Measurements from ENCODE around the gene MST1. TPM values are rescaled to one million over a fixed set of nuclear protein-coding genes. Genes with fewer than 3 reads are reported as not detected.

MST1 gene
- total and polyA plus RNA-seq, 2 of the 8 experiments (the other 6 are each of a cell fraction or from before 2014, with no cell fraction given) = 6.2 to 9.5 TPM

DNA sequence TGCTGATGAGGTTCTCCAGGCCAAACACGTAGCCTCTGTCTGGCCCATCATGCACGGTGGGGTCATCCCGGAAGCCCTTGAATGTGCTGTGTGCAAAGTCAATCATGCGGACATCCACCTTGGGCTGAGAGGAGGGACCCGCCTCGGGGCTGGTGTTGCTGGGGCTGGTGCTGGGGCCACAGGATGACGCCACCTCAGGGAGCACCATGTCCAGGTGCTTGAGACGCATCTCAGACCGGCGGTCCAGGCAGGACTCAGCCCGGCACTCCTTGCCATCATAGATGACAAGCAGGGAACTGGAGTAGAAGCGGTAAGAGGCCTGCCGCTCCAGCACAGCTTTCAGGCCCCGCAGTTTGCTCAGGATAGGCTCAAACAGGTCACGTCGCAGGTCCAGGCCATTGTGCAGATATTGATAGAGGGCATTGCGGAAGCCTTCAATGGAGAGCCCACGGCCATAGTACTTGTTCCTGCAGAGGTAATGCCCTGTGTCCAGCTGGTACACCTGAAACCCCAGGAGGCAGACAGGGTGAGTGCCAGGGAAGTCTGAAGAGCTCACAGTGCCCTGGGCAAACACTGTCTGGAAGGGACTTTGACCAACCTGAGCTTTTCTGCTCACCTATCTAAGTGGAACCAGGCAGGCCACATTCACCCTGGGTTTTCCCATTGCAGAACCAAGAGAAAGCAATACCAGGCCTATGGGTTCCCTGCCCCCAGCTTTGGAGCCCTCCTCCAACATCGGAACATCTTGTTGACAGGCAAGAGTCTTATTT lies 38.1 kb upstream of the MST1 start:
- peaks cover 4 to 26% (median 21%) of the 10 kb centered on the region in 4 experiments for H3K36me3 ChIP-seq (ENCODE audit: control insufficient read depth in 2 of 4, insufficient read depth in 4 of 4, low read length in 3 of 4)
- FAIRE-seq (no peak), DNase-seq (ENCODE audit: low read depth in 1 of 2, low spot score in 2 of 2) (no peak)
- no peak overlapping the region for H2BK15ac ChIP-seq (ENCODE audit: low read length)
- no peak overlapping the region for H2BK12ac ChIP-seq (ENCODE audit: low read depth, low read length)
- peaks cover 5% of the 10 kb centered on the region; the same call in 1 of the 2 replicates for H3K79me1 ChIP-seq (ENCODE audit: low read depth, low read length)
- no peak overlapping the region for H4K91ac ChIP-seq (replicated peaks; ENCODE audit: insufficient read length, low read length)
- H3K56ac ChIP-seq (replicated peaks; ENCODE audit: insufficient read length, low read depth, low read length) = no peak overlapping the region
- H4K20me1 ChIP-seq (replicated peaks in 1 of 2; ENCODE audit: control insufficient read depth in 1 of 2, insufficient read depth in 2 of 2, low read length in 2 of 2) = peaks cover 2 to 10% of the 10 kb centered on the region in 2 experiments
- H2AK5ac ChIP-seq (ENCODE audit: low read depth, low read length) = no peak overlapping the region
- no peak overlapping the region for H2AFZ ChIP-seq (ENCODE audit: low read length)
- H2BK120ac ChIP-seq (replicated peaks; ENCODE audit: low read depth, low read length) = no peak overlapping the region
- no peak overlapping the region for H3K23ac ChIP-seq (ENCODE audit: insufficient read length)
- no peak overlapping the region for H3K14ac ChIP-seq (ENCODE audit: insufficient read length)
- H2BK20ac ChIP-seq (ENCODE audit: low read length) = no peak overlapping the region
- H3K4me1 ChIP-seq (replicated peaks in 1 of 4; ENCODE audit: control insufficient read depth in 3 of 4, insufficient read depth in 4 of 4, low read length in 3 of 4) = peaks cover 0 to 15% (median 8%) of the 10 kb centered on the region in 4 experiments; a peak in 6 of 7 replicates
- no peak overlapping the region for H3K4ac ChIP-seq (replicated peaks; ENCODE audit: insufficient read length, low read depth, low read length)
- no peak overlapping the region for H3K4me2 ChIP-seq (ENCODE audit: insufficient read depth in 1 of 2, low read depth in 2 of 2, low read length in 2 of 2)
- no peak overlapping the region for H3K18ac ChIP-seq (ENCODE audit: extremely low read depth, low read length)
- peaks cover 0 to 8% of the 10 kb centered on the region in 2 experiments; a peak in 1 of 4 replicates for H3K79me2 ChIP-seq (ENCODE audit: control insufficient read depth in 1 of 2, insufficient read depth in 2 of 2, low read length in 2 of 2)
- H4K5ac ChIP-seq (ENCODE audit: insufficient read length, low read depth, low read length) = no peak overlapping the region
- peaks cover 6% of the 10 kb centered on the region; the same call in 1 of the 2 replicates for H3K23me2 ChIP-seq (ENCODE audit: low read depth, low read length)
- no peak overlapping the region for H4K8ac ChIP-seq (ENCODE audit: extremely low read depth, insufficient read depth, low read length)
- H2BK5ac ChIP-seq (ENCODE audit: low read depth, low read length) = no peak overlapping the region
- H3K27me3 ChIP-seq (replicated peaks in 1 of 4; ENCODE audit: control insufficient read depth in 3 of 4, extremely low read depth in 1 of 4, insufficient read depth in 3 of 4, low read length in 3 of 4) = no peaks in the 10 kb centered on the region
- no peaks in the 10 kb centered on the region for H3K9me3 ChIP-seq (ENCODE audit: insufficient read depth in 2 of 2, low read depth in 1 of 2, low read length in 1 of 2)
- POLR2A ChIA-PET (ENCODE audit: partially characterized antibody) = interaction anchor here (1.2 to 4.8 kb wide), 3 partner anchors 9 to 59 kb away, joined by 6 to 18 read pairs (median 6); partner anchors contain the start of gene IP6K1
- H3K4me3 ChIP-seq (ENCODE audit: extremely low read depth in 1 of 4, insufficient read depth in 2 of 4, low read depth in 3 of 4, low read length in 4 of 4) = no peak overlapping the region
- CTCF ChIA-PET (ENCODE audit: partially characterized antibody) = interaction anchor here (0.6 kb wide), 2 partner anchors 160 to 315 kb away, joined by 3 to 4 read pairs; no protein-coding TSS in a partner anchor
- no peak overlapping the region for H3K27ac ChIP-seq (ENCODE audit: low read depth, low read length)
- 91% methylated on average over 19 of the region's 19 CpGs; no CpG with 5 or more reads in 1 of the 2 experiments for WGBS, 2 experiments (ENCODE audit: extremely low coverage in 1 of 2, insufficient coverage in 1 of 2, insufficient read length in 1 of 2, insufficient replicate concordance in 2 of 2, low coverage in 1 of 2, low lambda C conversion rate in 2 of 2, missing lambda C conversion rate in 1 of 2)
- H3K9ac ChIP-seq (replicated peaks in 1 of 4; ENCODE audit: extremely low read depth in 1 of 4, low read depth in 3 of 4, low read length in 3 of 4) = no peak overlapping the region
- TF ChIP-seq GTF2F1 (IDR thresholded peaks at IDR 0.05; ENCODE audit: borderline replicate concordance, low read depth, low read length) = no peak
- no peak for TF ChIP-seq HDAC2 (IDR thresholded peaks at IDR 0.05; ENCODE audit: borderline replicate concordance in 1 of 2, low read depth in 2 of 2, low read length in 2 of 2)
- no peak for TF ChIP-seq SIX5 (IDR thresholded peaks at IDR 0.05; ENCODE audit: low read depth, low read length)
- TF ChIP-seq POU5F1 (IDR thresholded peaks at IDR 0.05; ENCODE audit: low read depth, low read length) = no peak
- TF ChIP-seq ZNF274 (IDR thresholded peaks at IDR 0.05; ENCODE audit: borderline replicate concordance, extremely low read depth, low read length) = no peak
- TF ChIP-seq BACH1 (IDR thresholded peaks at IDR 0.05; ENCODE audit: low read length) = no peak
- TF ChIP-seq, protein P1, sequence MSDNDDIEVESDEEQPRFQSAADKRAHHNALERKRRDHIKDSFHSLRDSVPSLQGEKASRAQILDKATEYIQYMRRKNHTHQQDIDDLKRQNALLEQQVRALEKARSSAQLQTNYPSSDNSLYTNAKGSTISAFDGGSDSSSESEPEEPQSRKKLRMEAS (IDR thresholded peaks at IDR 0.05) = no peak
- TF ChIP-seq, protein P2, sequence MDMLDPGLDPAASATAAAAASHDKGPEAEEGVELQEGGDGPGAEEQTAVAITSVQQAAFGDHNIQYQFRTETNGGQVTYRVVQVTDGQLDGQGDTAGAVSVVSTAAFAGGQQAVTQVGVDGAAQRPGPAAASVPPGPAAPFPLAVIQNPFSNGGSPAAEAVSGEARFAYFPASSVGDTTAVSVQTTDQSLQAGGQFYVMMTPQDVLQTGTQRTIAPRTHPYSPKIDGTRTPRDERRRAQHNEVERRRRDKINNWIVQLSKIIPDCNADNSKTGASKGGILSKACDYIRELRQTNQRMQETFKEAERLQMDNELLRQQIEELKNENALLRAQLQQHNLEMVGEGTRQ (IDR thresholded peaks at IDR 0.05; ENCODE audit: low read length) = no peak
- no peak for TF ChIP-seq POLR2A (IDR thresholded peaks at IDR 0.05; ENCODE audit: control extremely low read depth in 1 of 2, low read depth in 2 of 2, low read length in 2 of 2)
- no peak for TF ChIP-seq TCF12 (IDR thresholded peaks at IDR 0.05; ENCODE audit: low read depth, low read length)
- TF ChIP-seq HDAC6 (IDR thresholded peaks at IDR 0.05; ENCODE audit: low read depth, low read length) = no peak
